GM18858 (cell line): ENCODE results near the gene PPFIA4.
"Not testable (repeated sequence)": the region's sequence is repeated elsewhere in the genome, so short reads cannot be mapped to it uniquely, and the experiment has no call there.

Source experiments
- ATAC-seq: cut with Tn5 transposase; IDR thresholded peaks from one replicate; pipeline ENCODE4 v1.9.1; 2021; ENCODE audit not compliant: unreplicated experiment

PPFIA4 gene

GRCh38 chr1:203026031-203026665 is at the start of gene PPFIA4:
Gene PPFIA4 (plus strand): TSS chr1:203026491. CDS start chr1:203039009, 12,518 bp downstream.
- no peak for ATAC-seq

GRCh38 chr1:202976633-202977032 is 49.7 kb upstream of the PPFIA4 start:
- no peak for ATAC-seq

DNA sequence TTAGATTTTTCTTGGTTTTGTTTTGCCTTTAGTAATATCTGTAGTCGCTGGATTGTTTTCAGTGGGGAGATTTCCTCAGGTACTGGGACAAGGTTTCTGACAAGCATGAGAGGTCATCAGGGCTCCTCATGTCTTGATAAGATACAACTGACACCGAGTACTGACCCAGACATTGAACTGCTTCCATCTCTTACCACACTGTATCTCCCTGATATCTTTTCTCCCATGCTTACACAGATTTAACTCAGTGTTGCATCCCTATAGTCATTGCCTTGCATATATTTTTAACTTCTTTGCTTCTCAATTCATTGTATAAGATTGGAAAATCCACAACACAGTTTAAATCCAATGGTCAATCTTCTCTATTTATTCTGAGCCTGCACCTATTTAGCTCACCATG is 46.8 kb upstream of the PPFIA4 start:
- ATAC-seq: no peak

- ATAC-seq: no peak
Observed at GRCh38 chr1:202981939-202982338, 44.4 kb upstream of the PPFIA4 start.

GRCh38 chr1:202982715-202983430 is 43.4 kb upstream of the PPFIA4 start:
- ATAC-seq: no peak

DNA sequence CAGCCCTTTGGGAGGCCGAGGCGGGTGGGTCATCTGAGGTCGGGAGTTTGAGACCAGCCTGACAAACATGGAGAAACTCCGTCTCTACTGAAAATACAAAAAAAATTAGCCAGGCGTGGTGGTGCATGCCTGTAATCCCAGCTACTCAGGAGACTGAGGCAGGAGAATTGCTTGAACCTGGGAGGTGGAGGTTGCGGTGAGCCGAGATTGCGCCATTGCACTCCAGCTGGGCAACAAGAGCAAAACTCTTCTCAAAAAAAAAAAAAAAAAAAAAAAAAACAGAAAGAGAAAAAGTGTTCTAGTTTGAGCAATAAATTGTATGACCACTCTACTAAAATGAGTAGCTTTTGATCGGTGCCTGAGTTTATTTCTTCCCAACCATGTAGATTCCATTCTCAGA is 40.2 kb upstream of the PPFIA4 start:
- not testable (repeated sequence) for ATAC-seq

- ATAC-seq: no peak
Observed at GRCh38 chr1:202987255-202987654, 39.0 kb upstream of the PPFIA4 start.

GRCh38 chr1:202987922-202988583 is 38.2 kb upstream of the PPFIA4 start:
- no peak for ATAC-seq

DNA sequence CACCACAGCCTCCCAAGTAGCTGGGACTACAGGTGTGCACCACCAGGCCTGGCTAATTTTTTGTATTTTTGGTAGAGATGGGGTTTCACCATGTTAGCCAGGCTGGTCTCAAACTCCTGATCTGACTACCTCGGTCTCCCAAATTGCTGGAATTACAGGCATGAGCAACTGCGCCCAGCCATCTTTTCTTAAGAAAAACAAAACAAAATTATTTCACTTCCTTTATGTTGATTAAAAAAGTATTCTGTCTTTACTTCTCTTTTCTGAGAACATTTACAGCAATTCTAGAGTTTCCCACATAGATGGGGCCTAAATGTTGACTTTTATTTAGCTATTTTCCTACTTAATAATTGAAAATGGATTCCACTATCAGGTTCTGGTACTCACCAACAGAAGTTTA is 36.4 kb upstream of the PPFIA4 start:
- ATAC-seq: no peak

DNA sequence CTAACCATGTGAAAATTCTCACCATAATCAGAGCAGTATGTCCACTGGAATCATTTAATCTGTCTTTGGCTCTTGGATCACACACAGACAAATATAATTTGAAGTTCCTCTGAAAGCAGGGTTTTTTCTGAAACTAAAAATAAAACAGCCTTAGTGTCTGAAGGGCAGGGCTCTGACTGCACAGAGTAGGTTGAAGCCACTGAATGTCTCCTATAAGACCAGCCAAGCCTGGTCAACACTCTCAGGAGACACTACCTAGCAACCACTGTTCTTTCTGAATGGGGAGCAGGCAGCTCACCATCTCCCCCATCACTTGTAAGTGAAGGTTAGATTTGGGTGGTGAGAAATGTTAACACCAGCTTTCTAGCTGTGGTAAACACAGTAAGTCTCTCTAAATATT is 35.2 kb upstream of the PPFIA4 start:
- ATAC-seq: no peak

DNA sequence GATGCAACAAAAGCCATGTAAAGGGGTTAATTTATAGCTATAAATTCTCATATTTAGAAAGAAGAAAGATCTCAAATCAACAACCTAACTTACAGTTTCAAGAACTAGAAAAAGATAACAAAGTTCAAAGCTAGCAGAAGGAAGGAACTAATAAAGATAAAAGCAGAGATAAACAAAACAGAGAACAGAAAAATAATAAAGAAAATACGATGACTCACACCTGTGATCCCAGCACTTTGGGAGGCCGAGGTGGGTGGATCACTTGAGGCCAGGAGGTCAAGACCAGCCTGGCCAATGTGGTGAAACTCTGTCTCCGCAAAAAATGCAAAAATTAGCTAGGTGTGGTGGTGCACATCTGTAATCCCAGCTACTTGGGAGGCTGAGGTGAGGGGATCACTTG is 31.5 kb upstream of the PPFIA4 start:
- ATAC-seq: no peak

- ATAC-seq: no peak
Observed at GRCh38 chr1:202998836-202999750, 27.2 kb upstream of the PPFIA4 start.

- no peak for ATAC-seq
Observed at GRCh38 chr1:203000217-203000944, 25.9 kb upstream of the PPFIA4 start.

DNA sequence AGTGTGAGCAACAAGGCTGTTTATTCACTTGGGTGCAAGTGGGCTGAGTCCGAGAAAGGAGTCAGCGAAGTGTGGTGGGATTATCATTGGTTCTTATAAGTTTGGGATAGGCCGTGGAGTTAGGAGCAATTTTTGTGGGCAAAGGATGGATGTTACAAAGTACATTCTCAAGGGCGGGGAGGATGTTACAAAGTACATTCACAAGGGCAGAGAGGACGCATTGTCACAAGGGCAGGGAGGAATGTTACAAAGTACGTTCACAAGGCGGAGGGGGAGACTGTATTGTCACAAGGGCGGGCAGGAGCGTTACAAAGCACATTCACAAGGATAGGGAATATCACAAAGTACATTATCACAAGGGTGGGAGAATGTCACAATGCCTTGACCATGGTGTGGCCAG is 24.3 kb upstream of the PPFIA4 start:
- ATAC-seq: no peak

DNA sequence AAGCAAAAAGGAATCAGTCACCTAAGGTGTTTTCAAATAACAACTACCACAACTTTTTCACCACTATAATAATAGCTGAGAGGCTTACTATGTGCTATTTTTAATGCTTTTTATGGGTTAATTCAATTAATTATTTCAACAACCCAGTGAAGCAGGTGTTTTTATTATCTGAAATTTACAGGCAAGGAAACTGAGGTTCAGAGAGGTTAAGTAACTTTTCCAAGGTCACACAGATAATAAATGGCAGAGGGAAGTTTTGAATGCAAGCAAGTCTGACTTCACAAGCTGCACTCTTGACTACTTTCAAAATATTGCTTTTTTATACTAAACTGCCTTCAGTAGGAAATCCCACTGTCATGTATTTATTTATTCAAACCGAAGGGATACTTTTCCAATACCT is 23.3 kb upstream of the PPFIA4 start:
- no peak for ATAC-seq

GRCh38 chr1:203005395-203006142 is 20.7 kb upstream of the PPFIA4 start:
- not testable (repeated sequence) for ATAC-seq

- ATAC-seq: peak; percentile 85
Observed at GRCh38 chr1:203006948-203007871, 19.1 kb upstream of the PPFIA4 start, which contains the start of gene TMEM183A. Gene TMEM183A (plus strand): TSS chr1:203007374. CDS start chr1:203007466, 92 bp downstream.

DNA sequence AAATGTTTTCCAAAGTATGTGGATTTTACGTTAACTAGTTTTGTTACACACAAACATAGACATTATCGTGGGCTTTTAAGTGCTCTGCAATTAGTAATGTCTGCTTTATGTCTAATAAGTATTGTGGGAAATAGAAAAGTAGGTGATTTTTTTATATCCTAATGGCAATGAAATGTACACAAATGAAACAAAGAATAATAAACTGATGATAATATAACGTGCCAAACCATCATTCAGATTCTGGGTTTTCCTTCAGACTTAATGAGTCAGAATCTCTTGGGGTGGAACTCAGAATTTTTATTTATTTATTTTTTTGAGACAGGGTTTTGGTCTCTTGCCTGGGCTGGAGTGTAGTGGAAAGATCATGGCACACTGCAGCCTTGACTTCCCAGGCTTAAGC is 17.1 kb upstream of the PPFIA4 start:
- ATAC-seq: no peak

GRCh38 chr1:203011582-203011981 is 14.7 kb upstream of the PPFIA4 start:
- ATAC-seq: no peak
